ENCODE measurements around the gene BAX.

The BAX gene

DNA sequence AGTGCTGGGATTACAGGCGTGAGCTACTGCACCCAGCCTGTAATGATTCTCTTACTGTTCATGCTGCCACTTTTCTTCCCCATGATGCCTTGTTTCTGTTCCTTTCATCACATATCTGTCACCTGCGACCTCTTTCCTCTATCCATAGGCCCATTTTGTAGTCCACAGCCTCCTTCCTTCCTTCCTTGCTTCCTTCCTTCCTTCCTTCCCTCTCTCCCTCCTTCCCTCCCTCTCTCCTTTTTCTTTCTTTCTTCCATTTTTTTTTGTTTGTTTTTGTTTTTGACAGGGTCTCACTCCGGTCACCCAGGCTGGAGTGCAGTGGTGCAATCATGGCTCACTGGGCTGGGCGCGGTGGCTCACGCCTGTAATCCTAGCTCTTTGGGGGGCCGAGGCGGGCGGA, 34.2 kb downstream of the BAX start:
- no peak for DNase-seq (ENCODE audit: low spot score)
- TF ChIP-seq, protein P1, sequence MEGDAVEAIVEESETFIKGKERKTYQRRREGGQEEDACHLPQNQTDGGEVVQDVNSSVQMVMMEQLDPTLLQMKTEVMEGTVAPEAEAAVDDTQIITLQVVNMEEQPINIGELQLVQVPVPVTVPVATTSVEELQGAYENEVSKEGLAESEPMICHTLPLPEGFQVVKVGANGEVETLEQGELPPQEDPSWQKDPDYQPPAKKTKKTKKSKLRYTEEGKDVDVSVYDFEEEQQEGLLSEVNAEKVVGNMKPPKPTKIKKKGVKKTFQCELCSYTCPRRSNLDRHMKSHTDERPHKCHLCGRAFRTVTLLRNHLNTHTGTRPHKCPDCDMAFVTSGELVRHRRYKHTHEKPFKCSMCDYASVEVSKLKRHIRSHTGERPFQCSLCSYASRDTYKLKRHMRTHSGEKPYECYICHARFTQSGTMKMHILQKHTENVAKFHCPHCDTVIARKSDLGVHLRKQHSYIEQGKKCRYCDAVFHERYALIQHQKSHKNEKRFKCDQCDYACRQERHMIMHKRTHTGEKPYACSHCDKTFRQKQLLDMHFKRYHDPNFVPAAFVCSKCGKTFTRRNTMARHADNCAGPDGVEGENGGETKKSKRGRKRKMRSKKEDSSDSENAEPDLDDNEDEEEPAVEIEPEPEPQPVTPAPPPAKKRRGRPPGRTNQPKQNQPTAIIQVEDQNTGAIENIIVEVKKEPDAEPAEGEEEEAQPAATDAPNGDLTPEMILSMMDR (IDR thresholded peaks at IDR 0.05; ENCODE audit: extremely low read depth, missing control alignments): no peak

DNA sequence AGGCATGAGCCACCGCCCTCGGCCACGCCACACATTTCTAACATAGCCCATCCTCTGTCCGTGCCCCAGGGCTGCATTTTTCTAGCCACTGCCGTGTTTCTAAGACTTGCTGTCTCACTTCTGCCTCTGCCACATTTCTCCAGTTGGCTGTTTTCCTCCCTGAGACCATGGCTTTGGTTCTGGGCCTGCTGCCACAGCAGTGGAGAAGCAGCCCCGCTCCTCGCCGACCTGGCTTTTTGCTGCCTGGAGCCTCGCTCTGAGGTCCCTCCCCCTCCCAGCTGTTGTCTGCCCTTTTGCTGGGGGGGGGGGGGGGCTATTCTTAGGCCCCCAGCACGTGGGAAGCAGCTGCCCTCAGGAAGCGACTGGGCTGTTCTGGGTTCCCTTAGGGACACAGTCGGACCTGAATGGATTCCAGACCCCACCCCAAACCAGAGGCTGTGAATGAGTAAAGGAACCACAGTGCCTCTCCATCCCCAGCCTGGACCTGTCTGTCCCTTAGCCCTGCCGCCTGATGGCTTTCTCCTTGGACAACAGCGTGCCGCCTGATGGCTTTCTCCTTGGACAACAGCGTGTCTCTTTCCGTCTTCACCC, 35.1 kb downstream of the BAX start:
- no peak for DNase-seq (ENCODE audit: low spot score)
- TF ChIP-seq, protein P1 (IDR thresholded peaks at IDR 0.05; ENCODE audit: extremely low read depth, missing control alignments): no peak

DNA sequence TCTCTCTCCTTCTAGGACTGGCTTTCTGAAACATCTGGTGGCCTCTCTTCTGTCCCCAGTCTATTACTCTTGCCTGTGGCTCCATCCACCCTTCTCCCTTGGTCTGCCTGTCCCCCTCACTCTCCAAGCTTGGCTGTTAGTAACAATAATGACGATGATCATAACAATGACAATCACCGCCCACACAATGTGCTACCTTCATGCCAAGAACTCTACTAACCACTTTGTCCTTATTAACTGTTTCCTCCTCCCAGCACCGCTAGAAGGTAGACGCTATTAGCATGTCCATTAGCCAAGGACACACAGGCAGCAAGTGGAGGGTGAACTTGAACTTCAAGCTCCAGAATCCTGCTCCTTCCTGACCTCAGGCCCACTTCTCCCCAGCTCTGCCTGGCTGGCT, 35.7 kb downstream of the BAX start:
- DNase-seq (ENCODE audit: low spot score): no peak
- TF ChIP-seq, protein P1 (IDR thresholded peaks at IDR 0.05; ENCODE audit: extremely low read depth, missing control alignments): no peak

DNA sequence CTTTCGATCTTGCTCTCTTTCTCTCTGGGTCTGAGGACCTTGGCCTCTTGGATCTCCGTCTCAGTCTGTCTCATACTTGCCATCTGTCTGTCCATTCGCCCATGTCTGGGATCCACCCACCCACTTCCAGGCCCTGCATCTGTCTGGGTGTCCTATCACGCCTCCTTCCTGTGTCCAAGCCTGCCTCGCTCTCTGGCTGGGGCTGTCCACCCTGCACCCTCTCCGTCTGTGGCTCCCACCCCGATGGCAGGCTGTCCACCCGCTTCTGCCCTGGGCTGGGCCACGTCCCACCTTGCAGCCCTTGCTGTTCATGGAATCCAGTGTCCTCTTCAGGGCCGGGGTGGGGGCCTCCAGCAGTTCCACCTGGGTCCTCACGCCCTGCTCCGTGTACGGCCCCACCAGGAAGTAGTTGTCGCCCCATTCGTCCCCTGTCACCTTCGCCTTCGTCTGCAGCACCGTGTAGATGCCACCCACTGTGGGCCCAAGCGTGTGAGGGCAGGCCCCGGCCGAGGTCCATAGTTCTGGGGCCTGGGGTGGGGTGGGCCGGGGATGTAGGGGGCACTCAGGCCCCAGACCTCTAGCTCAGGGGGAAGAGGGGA, 36.4 kb downstream of the BAX start:
- TF ChIP-seq, protein P1 (IDR thresholded peaks at IDR 0.05; ENCODE audit: extremely low read depth, missing control alignments): no peak
- DNase-seq (ENCODE audit: low spot score): no peak

DNA sequence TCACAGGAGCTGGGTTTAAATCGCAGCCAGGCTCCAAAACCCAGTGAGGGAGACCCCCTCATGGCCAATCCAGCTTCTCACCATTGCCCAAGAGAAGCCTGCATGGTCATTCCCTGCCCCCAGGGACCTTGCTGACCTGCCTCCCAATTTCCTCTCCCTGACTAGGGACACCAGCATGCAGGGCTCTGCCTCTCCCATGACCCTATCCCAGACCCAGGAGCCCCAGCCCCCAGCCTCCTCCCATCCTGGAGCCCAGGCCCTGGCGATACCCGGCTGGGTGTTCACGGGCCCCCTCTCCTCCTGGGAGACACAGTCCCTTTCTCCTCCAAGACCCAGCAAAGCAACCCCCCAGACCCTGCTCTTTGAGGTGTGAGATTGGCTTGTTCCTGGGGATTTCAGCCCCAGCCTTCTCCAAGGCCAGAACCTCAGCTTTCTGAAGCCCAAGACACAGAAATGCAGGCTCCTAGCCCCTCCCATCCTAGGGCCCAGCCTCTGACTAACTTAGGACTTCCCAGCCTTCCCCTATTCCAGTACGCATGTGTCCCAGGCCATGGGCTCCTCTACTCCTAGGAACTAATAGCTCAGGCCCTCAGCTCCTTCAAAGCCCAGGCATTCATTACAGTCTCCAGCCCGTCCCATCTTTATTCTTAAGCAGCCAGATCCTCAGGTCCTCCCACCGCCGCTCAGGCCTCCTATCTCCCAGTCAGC, 37.4 kb downstream of the BAX start:
- TF ChIP-seq, protein P1 (IDR thresholded peaks at IDR 0.05; ENCODE audit: extremely low read depth, missing control alignments): no peak
- no peak for DNase-seq (ENCODE audit: low spot score)

DNA sequence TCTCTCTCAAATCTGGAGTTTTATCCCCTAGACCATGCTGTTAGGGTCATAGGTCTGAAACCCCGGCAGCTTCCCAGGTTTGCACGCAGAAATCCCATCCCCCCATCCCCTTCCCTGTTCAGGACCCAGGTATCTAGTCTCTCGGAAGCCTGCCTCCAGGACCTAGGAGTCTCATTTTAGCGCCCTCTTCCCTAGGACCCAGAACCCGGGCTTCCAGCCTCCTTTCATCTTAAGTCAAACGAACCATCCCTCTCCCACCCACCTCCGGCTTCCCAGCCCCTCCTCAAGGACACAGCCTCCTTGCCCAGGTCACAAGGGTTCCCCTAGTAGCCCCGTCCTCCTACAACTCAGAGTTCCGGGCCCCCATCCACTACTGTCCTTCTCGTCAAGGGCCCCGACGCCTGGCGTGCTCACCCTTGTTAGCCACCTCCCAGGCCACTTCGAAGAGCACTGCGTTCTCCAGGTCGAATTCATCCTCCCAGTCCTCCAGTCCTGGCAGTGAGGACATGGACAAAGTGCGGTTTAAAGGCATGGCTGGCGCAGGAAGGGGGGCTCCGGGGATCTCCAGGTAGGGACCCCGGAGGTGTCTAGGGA, 38.0 kb downstream of the BAX start:
- DNase-seq (ENCODE audit: low spot score): no peak
- TF ChIP-seq, protein P1 (IDR thresholded peaks at IDR 0.05; ENCODE audit: extremely low read depth, missing control alignments): no peak
